Measurements from ENCODE around the gene WEE1.
"Not testable (repeated sequence)": the region's sequence is repeated elsewhere in the genome, so short reads cannot be mapped to it uniquely, and the experiment has no call there.

The WEE1 gene

DNA sequence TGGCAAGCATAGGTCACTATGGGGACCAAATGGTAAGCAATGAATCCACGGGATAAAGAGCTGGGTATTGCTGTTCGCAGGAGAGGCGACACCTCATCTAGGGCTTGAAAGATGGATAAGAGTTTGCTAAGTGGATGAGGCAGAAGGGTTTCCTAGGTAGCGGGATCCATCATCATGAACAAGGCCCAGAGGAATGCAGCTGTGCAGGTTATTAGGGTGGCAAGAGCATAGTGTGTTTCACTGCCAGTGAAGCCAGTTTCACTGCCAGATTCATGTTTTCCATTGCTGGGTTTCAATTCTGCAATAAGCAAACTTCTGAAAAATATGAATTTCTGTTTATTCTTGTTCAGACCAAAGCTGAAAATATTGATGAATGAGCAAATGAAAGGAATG lies 27.2 kb downstream of the WEE1 start:
- DNase-seq = no peak

DNA sequence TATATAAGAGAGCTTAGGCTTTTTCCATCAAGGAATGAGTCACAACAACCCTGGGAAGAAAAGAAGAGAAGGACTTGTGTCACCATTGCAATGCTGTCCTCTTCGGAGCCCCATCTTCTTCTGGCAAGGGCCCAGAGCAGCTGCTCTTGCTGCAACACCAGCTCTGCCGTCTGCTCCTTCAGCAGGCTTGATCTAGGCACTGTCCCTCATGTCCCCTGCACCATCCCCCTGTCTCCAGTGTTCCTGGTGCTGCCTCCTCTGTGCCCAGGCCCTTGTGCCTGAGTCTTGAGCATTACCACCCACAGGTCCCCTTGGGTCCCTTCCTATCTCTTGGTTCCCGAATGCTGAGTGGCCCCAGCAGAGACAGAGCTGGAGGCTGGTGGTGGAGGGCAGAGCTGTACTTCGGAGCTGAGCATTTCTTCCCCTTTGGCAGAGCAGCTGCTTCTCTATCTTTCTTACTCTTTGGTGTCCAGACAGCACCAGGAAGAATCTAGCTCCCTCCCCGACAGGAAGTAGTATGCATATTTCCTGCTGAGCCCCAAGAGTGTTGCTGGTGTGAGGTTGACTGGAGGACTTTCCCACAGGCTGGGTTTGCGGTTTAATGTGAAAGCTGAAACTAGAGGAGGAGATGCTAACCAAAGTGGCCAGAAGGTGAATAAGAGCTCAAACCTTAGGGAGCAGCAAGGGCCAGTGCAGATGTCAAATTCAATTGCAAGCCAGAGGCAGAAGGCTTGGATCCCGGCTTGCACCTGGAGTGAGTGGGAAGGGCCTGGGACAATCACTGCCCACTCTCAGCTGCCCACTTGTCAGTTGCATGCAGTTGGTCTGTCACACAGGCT lies 27.8 kb downstream of the WEE1 start:
- DNase-seq = no peak

- DNase-seq = no peak
These were observed 28.4 kb downstream of the WEE1 start for GRCh38 chr11:9601876-9602199.

DNA sequence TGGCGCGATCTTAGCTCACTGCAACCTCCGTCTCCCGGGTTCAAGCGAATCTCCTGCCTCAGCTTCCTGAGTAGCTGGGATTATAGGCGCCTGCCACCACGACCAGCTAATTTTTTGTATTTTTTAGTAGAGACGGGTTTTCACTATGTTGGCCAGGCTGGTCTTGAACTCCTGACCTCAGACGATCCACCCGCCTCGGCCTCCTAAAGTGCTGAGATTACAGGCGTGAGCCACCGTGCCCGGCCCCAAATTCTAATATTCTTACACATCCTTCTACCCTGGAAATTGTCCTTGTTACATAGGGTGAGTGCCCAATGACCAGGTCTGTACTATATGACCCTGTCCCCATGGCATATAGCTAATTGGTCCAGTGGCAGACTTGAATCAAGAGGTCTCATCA lies 29.7 kb downstream of the WEE1 start:
- not testable (repeated sequence) for DNase-seq

DNA sequence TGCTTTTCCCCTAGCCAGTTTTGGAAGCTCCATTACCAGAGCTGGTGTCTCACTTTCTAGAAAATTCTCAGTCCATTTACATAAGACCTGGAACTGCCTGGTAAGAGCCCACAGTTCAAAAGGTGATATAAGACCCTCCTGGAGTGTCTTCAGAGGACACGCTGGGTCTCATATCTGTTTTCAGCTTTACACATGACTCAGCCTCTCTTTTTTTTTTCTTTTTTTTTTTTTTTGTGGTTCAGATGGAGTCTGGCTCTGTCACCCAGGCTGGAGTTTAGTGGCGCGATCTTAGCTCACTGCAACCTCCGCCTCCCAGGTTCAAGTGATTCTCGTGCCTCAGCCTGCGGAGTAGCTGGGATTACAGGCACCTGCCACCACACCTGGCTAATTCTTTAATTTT lies 30.7 kb downstream of the WEE1 start:
- DNase-seq = no peak

- DNase-seq = no peak
These were observed 32.3 kb downstream of the WEE1 start for GRCh38 chr11:9605742-9606141.

GRCh38 chr11:9606809-9607510 lies 33.5 kb downstream of the WEE1 start:
- DNase-seq = no peak

DNA sequence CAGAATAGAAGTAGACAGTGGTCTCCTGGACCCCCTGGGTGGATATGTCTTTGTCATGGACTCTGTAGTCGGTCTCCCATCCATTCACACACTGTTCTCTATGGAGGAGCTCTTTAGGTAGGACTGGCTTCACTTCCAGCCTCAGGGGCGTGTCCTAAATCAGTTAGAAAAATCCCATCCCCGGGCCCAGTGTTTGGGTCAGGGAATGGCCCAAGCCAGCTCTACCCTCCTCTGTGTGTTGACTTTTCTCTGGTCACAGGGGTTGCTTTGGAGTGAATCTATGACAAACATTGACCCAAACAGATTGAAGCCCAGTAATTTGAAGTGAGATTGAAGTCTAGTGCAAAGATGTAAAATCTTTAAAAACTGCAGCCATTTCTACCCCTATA lies 34.0 kb downstream of the WEE1 start:
- DNase-seq = no peak

DNA sequence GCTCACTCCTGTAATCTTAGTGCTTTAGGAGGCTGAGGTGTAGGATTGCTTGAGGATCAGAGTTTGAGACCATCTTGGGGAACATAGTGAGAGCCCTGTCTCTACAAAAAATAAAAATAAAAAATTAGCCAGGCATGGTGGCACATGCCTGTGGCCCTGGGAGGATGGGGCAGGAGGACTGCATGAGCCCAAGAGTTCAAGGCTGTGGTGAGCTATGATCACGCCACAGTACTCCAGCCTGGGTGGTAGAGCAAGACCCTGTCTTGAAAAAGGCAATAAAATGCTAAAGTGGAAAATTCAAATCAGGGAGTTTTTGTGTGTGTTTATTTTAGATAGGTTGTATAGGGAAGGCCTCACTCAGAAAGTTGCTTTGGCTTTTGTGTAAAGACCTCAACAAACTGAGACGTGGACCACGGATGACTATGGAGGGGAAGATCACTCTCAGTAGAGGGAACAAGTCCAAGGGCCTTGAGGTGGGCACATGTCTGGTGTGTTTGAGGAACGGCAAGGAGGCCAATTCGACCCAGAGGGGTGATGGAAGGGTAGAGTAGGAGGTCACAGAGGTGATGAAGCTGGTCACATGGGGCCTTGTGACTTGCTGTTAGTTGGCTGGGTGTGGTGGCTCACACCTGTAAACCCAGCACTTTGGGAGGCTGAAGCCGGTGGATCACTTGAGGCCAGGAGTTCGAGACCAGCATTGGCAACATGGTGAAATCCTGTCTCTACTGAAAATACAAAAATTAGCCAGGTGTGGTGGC lies 35.7 kb downstream of the WEE1 start:
- no peak for DNase-seq

DNA sequence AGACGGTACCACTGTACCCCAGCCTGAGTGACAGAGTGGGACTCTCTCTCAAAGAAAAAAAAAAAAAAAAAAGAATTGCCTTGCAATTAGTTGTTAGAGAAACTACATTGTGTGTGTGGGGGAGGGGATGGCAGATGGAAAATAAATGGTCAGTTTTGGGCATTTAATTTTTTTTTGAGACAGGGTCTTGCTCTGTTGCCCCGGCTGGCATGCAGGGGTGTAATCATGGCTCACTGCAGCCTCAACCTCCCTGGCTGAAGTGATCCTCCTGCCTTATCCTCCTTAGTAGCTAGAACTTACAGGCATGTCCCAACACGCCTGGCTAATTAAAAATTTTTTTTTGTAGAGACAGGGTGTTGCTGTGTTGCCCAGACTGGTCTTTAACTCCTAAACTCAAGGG lies 36.4 kb downstream of the WEE1 start:
- DNase-seq = no peak

DNA sequence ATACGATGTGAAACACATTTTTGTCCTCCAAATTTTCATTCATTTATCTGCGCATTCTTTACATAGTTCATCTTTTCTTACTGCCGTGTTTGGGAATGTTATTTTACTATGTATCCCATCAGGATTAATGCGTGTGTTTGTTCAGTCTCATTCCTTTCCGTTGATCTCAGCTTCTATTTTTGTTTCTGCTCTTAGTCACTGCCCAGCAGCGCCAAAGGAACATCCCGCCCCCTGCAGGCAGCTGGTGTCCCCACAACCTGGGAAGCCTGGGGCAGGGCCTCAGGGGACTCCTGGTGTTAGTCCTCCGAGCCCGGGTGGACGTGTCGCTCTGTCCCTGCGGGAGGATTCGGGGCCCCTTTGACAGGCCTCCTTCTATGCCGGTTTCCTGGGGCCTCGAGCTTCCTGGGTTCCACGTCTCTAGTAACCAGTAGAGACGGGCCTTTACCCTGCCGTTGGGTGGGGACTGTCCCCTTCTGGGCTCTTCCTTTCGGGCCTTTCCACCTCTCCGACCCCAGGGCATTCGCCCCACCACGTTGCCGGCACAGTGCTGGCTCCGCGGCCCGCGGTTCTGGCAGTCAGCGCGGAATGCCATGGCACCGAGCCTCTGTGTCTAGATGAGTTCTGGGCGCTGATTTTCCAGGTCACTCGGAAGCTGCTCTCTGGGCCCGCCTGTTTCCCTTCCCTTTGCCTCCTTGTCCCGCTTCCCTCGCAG lies 39.8 kb downstream of the WEE1 start:
- DNase-seq = peak; percentile 83

GRCh38 chr11:9613830-9614762 lies 40.6 kb downstream of the WEE1 start:
- peak; percentile 19 for DNase-seq

DNA sequence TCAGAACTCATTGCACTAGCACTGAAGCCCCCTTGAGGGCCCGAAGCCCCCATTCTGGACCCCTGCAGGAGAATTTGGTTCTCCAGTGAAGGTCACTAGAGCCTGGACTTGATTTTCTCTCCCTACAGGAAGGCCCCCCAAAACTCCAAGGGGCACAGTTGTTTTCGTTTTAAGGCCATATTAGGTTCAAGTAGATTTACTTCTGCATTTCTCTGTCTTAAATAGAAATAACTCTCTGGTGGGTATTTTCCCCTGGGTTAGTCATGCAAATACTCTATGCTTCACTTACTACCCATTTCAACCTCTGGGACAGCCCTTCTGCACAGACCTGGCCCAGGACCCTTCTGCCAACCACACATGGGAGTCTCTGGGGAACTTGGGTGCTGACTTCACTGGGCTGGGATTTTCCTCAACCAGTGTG lies 41.6 kb downstream of the WEE1 start:
- DNase-seq = no peak

DNA sequence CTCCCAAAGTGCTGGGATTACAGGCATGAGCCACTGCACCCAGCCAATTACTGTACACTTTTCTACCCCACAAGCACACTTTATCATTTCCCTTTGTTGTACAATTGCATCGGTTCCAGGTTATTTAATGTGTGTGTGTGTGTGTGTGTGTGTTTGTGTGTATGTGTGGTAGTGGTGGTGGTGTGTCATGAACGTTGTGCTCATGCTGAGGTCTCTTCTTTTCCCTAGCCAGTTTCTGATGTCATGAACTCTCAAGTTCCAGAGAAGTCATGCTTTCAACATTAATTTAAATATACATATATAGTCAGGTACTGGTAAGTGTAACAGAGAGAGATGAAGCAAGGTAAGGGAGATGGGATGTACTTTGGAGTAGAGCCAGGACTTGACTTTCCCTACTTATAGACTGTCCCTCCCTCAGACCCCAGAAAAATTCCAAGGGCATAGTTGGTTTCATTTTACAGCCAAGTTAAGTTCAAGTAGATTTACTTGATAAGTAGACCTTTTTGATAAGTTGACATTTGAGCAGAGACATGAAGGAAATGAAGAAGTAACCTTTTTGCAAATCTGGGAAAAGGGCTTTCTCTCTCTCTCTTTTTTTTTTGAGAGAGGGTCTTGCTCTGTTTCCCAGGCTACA lies 42.7 kb downstream of the WEE1 start:
- DNase-seq = no peak

- no peak for DNase-seq
These were observed 43.4 kb downstream of the WEE1 start for GRCh38 chr11:9616858-9617257.

DNA sequence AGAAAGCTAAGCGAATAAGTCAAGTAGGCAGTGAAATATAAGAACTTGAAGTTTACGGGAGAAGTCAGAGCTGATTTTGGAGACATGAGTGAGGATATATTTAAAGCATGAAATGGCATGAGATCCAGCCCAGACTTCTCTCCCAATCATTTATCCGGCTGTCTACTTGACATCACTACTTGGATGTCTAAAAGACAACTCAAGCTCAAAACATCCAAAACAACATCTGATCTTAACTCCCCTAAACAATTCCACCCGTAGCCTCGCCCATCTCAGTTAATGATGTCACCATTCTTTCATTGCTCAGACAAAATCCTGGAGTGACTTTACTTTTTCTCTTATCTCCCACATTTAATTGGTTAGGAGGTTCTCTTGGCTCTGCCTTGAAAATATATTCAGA lies 44.5 kb downstream of the WEE1 start:
- DNase-seq = no peak

- DNase-seq = no peak
These were observed 45.5 kb downstream of the WEE1 start for GRCh38 chr11:9619004-9619403.

DNA sequence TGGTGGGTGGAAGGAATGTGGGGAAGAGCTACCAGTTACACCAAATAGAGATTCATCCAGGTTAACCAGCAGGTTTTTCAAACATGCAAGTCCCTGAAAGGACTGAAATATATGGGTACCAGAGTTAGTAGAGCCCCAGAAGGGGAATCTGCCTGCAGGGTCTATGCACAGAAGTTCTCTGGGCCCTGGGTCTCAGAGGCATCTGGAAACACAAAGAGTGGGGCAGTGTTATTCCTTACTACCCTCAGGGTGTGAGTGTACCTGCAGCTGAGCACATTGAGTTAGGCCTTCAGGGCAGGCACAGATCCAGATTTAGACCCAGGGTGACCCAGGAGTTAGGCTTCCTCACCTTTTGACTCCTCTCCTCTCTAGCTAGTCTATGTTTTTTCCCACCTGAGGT lies 46.5 kb downstream of the WEE1 start:
- DNase-seq = no peak

DNA sequence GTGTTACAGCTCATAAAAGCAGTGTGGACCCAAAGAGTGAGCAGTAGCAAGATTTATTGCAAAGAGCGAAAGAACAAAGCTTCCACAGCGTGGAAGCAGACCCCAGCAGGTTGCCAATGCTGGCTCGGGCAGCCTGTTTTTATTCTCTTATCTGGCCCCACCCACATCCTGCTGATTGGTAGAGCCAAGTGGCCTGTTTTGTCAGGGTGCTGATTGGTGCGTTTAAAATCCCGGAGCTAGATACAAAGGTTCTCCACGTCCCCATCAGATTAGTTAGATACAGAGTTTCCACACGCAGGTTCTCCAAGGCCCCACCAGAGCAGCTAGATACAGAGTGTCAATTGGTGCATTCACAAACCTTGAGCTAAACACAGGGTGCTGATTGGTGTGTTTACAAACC lies 48.9 kb downstream of the WEE1 start:
- DNase-seq = not testable (repeated sequence)

- not testable (repeated sequence) for DNase-seq
These were observed 49.6 kb downstream of the WEE1 start for GRCh38 chr11:9623053-9623452.

DNA sequence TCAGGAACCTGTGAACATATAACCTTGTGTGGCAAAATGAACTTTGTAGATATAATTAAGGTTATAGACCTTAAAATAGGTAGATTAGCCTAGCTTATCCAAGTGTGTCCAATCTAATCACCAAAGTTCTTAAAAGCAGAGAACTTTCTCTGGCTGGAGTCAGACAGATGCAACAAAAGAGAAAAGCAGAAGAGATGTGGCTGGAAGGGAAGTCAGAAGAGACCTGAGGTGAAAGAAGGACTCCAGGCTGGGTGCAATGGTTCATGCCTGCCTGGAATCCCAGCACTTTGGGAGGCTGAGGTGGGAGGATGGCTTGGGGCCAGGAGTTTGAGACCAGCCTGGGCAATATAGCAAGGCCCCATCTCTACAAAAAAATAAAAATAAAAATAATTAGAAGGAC lies 51.0 kb downstream of the WEE1 start:
- no peak for DNase-seq

- DNase-seq = no peak
These were observed 51.7 kb downstream of the WEE1 start for GRCh38 chr11:9625162-9625561.
